H1 (cell line): ENCODE data around the gene ALK. TPM values are rescaled to one million over a fixed set of nuclear protein-coding genes. Genes with fewer than 3 reads are reported as not detected.

ENCODE experiments used
- CTCF ChIA-PET: fragments of 300-600 bp; sonication (Branson Sonifier 250); formaldehyde crosslinking; loops from one replicate; lab custom pipeline; 2021; ENCODE audit not compliant: partially characterized antibody; lab: Charles Lee
- POLR2A ChIA-PET: fragments of 300-600 bp; sonication (Branson Sonifier 250); formaldehyde crosslinking; loops from one replicate; lab custom pipeline; 2021; ENCODE audit warnings: inconsistent platforms; ENCODE audit not compliant: partially characterized antibody; lab: Charles Lee
- DNase-seq, 2 experiments: peaks; one replicate each; pipeline versions ENCODE4 v3.0.0 to v3.0.0-alpha.2; 2010 to 2022; ENCODE audit warnings: low spot score in 2 of 2, low read depth in 1 of 2, mixed read lengths in 1 of 2
- FAIRE-seq: peaks from 2 replicates; lab custom pipeline; 2011; peaks lifted over from hg19 to GRCh38; lab: Jason Lieb, UNC
- H2AFZ ChIP-seq: 2 replicates; pipeline ENCODE4 v1.8.1; 2012; ENCODE audit warnings: low read length, inconsistent platforms
- H2AK5ac ChIP-seq: 2 replicates; pipeline ENCODE4 v1.6.1; 2013; ENCODE audit warnings: low read depth, low read length
- H2BK120ac ChIP-seq: replicated peaks from 2 replicates; pipeline ENCODE3; 2013; ENCODE audit warnings: low read depth, low read length, inconsistent platforms
- H2BK12ac ChIP-seq: 2 replicates; pipeline ENCODE4 v1.6.1; 2013; ENCODE audit warnings: low read depth, low read length
- H2BK15ac ChIP-seq: 2 replicates; pipeline ENCODE4 v1.6.1; 2013; ENCODE audit warnings: low read length
- H2BK20ac ChIP-seq: 2 replicates; pipeline ENCODE4 v1.6.1; 2013; ENCODE audit warnings: low read length
- H2BK5ac ChIP-seq: 2 replicates; pipeline ENCODE4 v1.6.1; 2013; ENCODE audit warnings: low read depth, low read length
- H3K14ac ChIP-seq: 2 replicates; pipeline ENCODE4 v1.6.1; 2013; ENCODE audit warnings: inconsistent platforms; ENCODE audit not compliant: insufficient read length
- H3K18ac ChIP-seq: 2 replicates; pipeline ENCODE4 v1.6.1; 2013; ENCODE audit warnings: low read length; ENCODE audit errors: extremely low read depth
- H3K23ac ChIP-seq: 2 replicates; pipeline ENCODE4 v1.6.1; 2013; ENCODE audit warnings: inconsistent platforms; ENCODE audit not compliant: insufficient read length
- H3K23me2 ChIP-seq: 2 replicates; pipeline ENCODE4 v1.6.1; 2013; ENCODE audit warnings: low read depth, low read length
- H3K27ac ChIP-seq: 2 replicates; pipeline ENCODE4 v1.6.1; 2011; ENCODE audit warnings: low read depth, low read length, inconsistent platforms
- H3K27me3 ChIP-seq, 4 experiments: replicated peaks in 1 of 4; 1 replicate in 1 of 4; 2 replicates in 3 of 4; pipeline versions ENCODE4 v1.6.1 to v1.8.1; 2011 to 2013; ENCODE audit warnings: low read length in 3 of 4, mild to moderate bottlenecking in 3 of 4, inconsistent platforms in 2 of 4, mixed read lengths in 2 of 4, moderate library complexity in 1 of 4; ENCODE audit not compliant: control insufficient read depth in 3 of 4, insufficient read depth in 3 of 4; ENCODE audit errors: extremely low read depth in 1 of 4
- H3K36me3 ChIP-seq, 4 experiments: 2 replicates each; pipeline versions ENCODE4 v1.6.1 to v1.8.1; 2011 to 2013; ENCODE audit warnings: mild to moderate bottlenecking in 4 of 4, low read length in 3 of 4, moderate library complexity in 2 of 4, control low read depth in 1 of 4, inconsistent platforms in 1 of 4; ENCODE audit not compliant: insufficient read depth in 4 of 4, control insufficient read depth in 2 of 4
- H3K4ac ChIP-seq: replicated peaks from 2 replicates; pipeline ENCODE3; 2013; ENCODE audit warnings: low read length, low read depth, mixed read lengths, inconsistent platforms; ENCODE audit not compliant: insufficient read length
- H3K4me1 ChIP-seq, 4 experiments: replicated peaks in 1 of 4; 1 replicate in 1 of 4; 2 replicates in 3 of 4; pipeline versions ENCODE4 v1.6.1 to v1.8.1; 2011 to 2013; ENCODE audit warnings: low read length in 3 of 4, inconsistent platforms in 2 of 4, mixed read lengths in 1 of 4; ENCODE audit not compliant: insufficient read depth in 4 of 4, control insufficient read depth in 3 of 4
- H3K4me2 ChIP-seq, 2 experiments: 2 replicates each; pipeline versions ENCODE4 v1.6.1 to v1.8.1; 2011 to 2013; ENCODE audit warnings: low read depth in 2 of 2, low read length in 2 of 2, control low read depth in 1 of 2, inconsistent platforms in 1 of 2, mild to moderate bottlenecking in 1 of 2; ENCODE audit not compliant: insufficient read depth in 1 of 2
- H3K4me3 ChIP-seq, 4 experiments: fragments of 200-600, 300-600 bp in 1 of 4; sonication (generic), shearing (Covaris generic), sonication (Bioruptor Twin) in 1 of 4; 2 replicates each; pipeline versions ENCODE4 v1.5.1 to v1.8.1; 2011 to 2016; ENCODE audit warnings: low read length in 4 of 4, low read depth in 3 of 4, control low read depth in 2 of 4, inconsistent platforms in 2 of 4, mild to moderate bottlenecking in 2 of 4, mixed read lengths in 1 of 4, moderate library complexity in 1 of 4; ENCODE audit not compliant: insufficient read depth in 2 of 4; ENCODE audit errors: extremely low read depth in 1 of 4
- H3K56ac ChIP-seq: replicated peaks from 2 replicates; pipeline ENCODE3; 2013; ENCODE audit warnings: low read depth, mild to moderate bottlenecking, mixed read lengths, low read length, inconsistent platforms; ENCODE audit not compliant: insufficient read length
- H3K79me1 ChIP-seq: 2 replicates; pipeline ENCODE4 v1.6.1; 2013; ENCODE audit warnings: low read depth, low read length, control low read depth
- H3K79me2 ChIP-seq, 2 experiments: 2 replicates each; pipeline versions ENCODE4 v1.6.1 to v1.8.1; 2012 to 2013; ENCODE audit warnings: low read length in 2 of 2, mild to moderate bottlenecking in 2 of 2, inconsistent platforms in 1 of 2; ENCODE audit not compliant: insufficient read depth in 2 of 2, control insufficient read depth in 1 of 2
- H3K9ac ChIP-seq, 4 experiments: replicated peaks in 1 of 4; 1 replicate in 1 of 4; 2 replicates in 3 of 4; pipeline versions ENCODE4 v1.6.1 to v1.8.1; 2011 to 2013; ENCODE audit warnings: low read depth in 3 of 4, low read length in 3 of 4, control low read depth in 2 of 4, mild to moderate bottlenecking in 2 of 4, moderate library complexity in 2 of 4, inconsistent platforms in 1 of 4; ENCODE audit errors: extremely low read depth in 1 of 4
- H3K9me3 ChIP-seq, 2 experiments: 2 replicates each; pipeline versions ENCODE4 v1.6.1 to v1.8.1; 2012 to 2013; ENCODE audit warnings: mild to moderate bottlenecking in 2 of 2, moderate library complexity in 2 of 2, control low read depth in 1 of 2, inconsistent platforms in 1 of 2, low read depth in 1 of 2, low read length in 1 of 2, mixed read lengths in 1 of 2; ENCODE audit not compliant: insufficient read depth in 2 of 2
- H4K20me1 ChIP-seq, 2 experiments: replicated peaks in 1 of 2; 2 replicates each; pipeline versions ENCODE3 to v1.8.1; 2011 to 2013; ENCODE audit warnings: inconsistent platforms in 2 of 2, low read length in 2 of 2, mild to moderate bottlenecking in 1 of 2; ENCODE audit not compliant: insufficient read depth in 2 of 2, control insufficient read depth in 1 of 2
- H4K5ac ChIP-seq: 2 replicates; pipeline ENCODE4 v1.6.1; 2013; ENCODE audit warnings: low read length, low read depth, mixed read lengths, inconsistent platforms; ENCODE audit not compliant: insufficient read length
- H4K8ac ChIP-seq: 2 replicates; pipeline ENCODE4 v1.8.0; 2013; ENCODE audit warnings: mild to moderate bottlenecking, moderate library complexity, low read length, inconsistent platforms; ENCODE audit not compliant: insufficient read depth; ENCODE audit errors: extremely low read depth
- H4K91ac ChIP-seq: replicated peaks from 2 replicates; pipeline ENCODE3; 2013; ENCODE audit warnings: low read length, mixed read lengths, inconsistent platforms; ENCODE audit not compliant: insufficient read length
- ATF2 ChIP-seq: IDR thresholded peaks from 2 replicates; pipeline ENCODE4 v1.6.1; 2012; ENCODE audit warnings: low read length, inconsistent platforms
- CEBPB ChIP-seq: IDR thresholded peaks from 2 replicates; pipeline ENCODE4 v1.6.1; 2012; ENCODE audit warnings: low read depth, low read length
- CHD1 ChIP-seq: IDR thresholded peaks from 2 replicates; pipeline ENCODE4 v1.6.1; 2012; ENCODE audit warnings: low read depth, low read length, improper control_type of control experiment
- CREB1 ChIP-seq: IDR thresholded peaks from 2 replicates; pipeline ENCODE4 v1.6.1; 2012; ENCODE audit warnings: inconsistent platforms
- GTF2F1 ChIP-seq: IDR thresholded peaks from 2 replicates; pipeline ENCODE4 v1.6.1; 2012; ENCODE audit warnings: low read depth, low read length, improper control_type of control experiment, borderline replicate concordance
- POLR2AphosphoS5 ChIP-seq: IDR thresholded peaks from 2 replicates; pipeline ENCODE4 v1.6.1; 2011; ENCODE audit warnings: low read depth, low read length
- SIRT6 ChIP-seq: IDR thresholded peaks from one replicate; pipeline ENCODE4 v1.7.1; 2012; ENCODE audit warnings: low read length, inconsistent platforms
- SP1 ChIP-seq: IDR thresholded peaks from 2 replicates; pipeline ENCODE4 v1.6.1; 2011; ENCODE audit warnings: low read depth, low read length
- SP4 ChIP-seq: IDR thresholded peaks from 2 replicates; pipeline ENCODE4 v1.6.1; 2012; ENCODE audit warnings: low read length, inconsistent platforms
- TAF1 ChIP-seq: IDR thresholded peaks from 2 replicates; pipeline ENCODE4 v1.6.1; 2011; ENCODE audit warnings: mild to moderate bottlenecking, low read depth, low read length
- ZNF274 ChIP-seq: IDR thresholded peaks from 2 replicates; pipeline ENCODE4 v1.7.0; 2012; ENCODE audit warnings: low read length, borderline replicate concordance; ENCODE audit errors: extremely low read depth
- WGBS, 2 experiments: shearing (Covaris generic) in 1 of 2; methylation state at CpG; one replicate each; pipeline versions ENCODE4 v1.1.6 to v1.1.7; 2013 to 2015; ENCODE audit warnings: low lambda C conversion rate in 2 of 2, mixed read lengths in 2 of 2, inconsistent platforms in 1 of 2, low coverage in 1 of 2, missing lambda C conversion rate in 1 of 2; ENCODE audit not compliant: insufficient replicate concordance in 2 of 2, insufficient coverage in 1 of 2, insufficient read length in 1 of 2; ENCODE audit errors: extremely low coverage in 1 of 2, missing lambda C conversion rate in 1 of 2; 5-methylcytosine and 5-hydroxymethylcytosine counted together
- polyA plus RNA-seq, 7 experiments: library from polyadenylated mRNA; depleted of rRNA in 3 of 7; stranded (reverse) in 5 of 7; unstranded in 2 of 7; fragments of >200 nt in 5 of 7; fragments of 200-250 nt in 2 of 7; gene quantifications; 1 replicate in 5 of 7; 2 replicates in 1 of 7; 4 replicates in 1 of 7; pipeline versions ENCODE4 v1.2.1 to v1.2.3, GENCODE V29; 2011 to 2013; ENCODE audit warnings: missing spikeins in 2 of 7, mixed read lengths in 2 of 7
- total RNA-seq: library from RNA; stranded (reverse); fragmentation: NEBNext Ultra II Directional; extraction: Animal tissue kit (Norgen Biotek cat#: 25700); gene quantifications from 2 replicates; pipeline ENCODE4 v1.2.1, GENCODE V29; 2021

Gene ALK
- total and polyA plus RNA-seq, 2 of the 8 experiments (the other 6 are each of a cell fraction or from before 2014, with no cell fraction given): 0.02 to 0.09 TPM

- Histone ChIP-seq H3K36me3 (no peaks in the 10 kb centered on the region), H3K18ac (no peak overlapping the region), H2BK15ac (no peak overlapping the region), H2AFZ (no peak overlapping the region), H4K8ac (no peak overlapping the region), H3K27ac (no peak overlapping the region), H2AK5ac (no peak overlapping the region), H4K91ac (no peak overlapping the region), H3K79me1 (no peaks in the 10 kb centered on the region), H3K14ac (no peak overlapping the region), H3K9ac (no peak overlapping the region), H2BK12ac (no peak overlapping the region), H3K4ac (no peak overlapping the region), H3K27me3 (no peaks in the 10 kb centered on the region), H3K9me3 (no peaks in the 10 kb centered on the region), H3K23ac (no peak overlapping the region), H4K20me1 (no peaks in the 10 kb centered on the region), H4K5ac (no peak overlapping the region), H2BK120ac (no peak overlapping the region), H3K79me2 (no peaks in the 10 kb centered on the region), H2BK20ac (no peak overlapping the region), H3K23me2 (no peaks in the 10 kb centered on the region), H3K56ac (no peak overlapping the region), H3K4me2 (no peak overlapping the region), H2BK5ac (no peak overlapping the region), H3K4me1 (no peaks in the 10 kb centered on the region), H3K4me3 (no peak overlapping the region)
- no peak for FAIRE-seq
- ChIA-PET POLR2A (no interaction called here), CTCF (no interaction called here)
- TF ChIP-seq GTF2F1 (no peak), SP4 (no peak), ZNF274 (no peak), TAF1 (no peak), ATF2 (no peak), POLR2AphosphoS5 (no peak), CREB1 (no peak), CEBPB (no peak), SIRT6 (no peak), CHD1 (no peak), SP1 (no peak)
- 91% methylated on average over 7 of the region's 7 CpGs; no CpG with 5 or more reads in 1 of the 2 experiments for WGBS, 2 experiments
- no peak for DNase-seq
These were observed 531.2 kb downstream of the ALK start for GRCh38 chr2:29390136-29390535.
